CD4-positive, alpha-beta T cell treated with Interleukin-10 for 1 hour (primary cell): ENCODE measurements around the gene IL12RB2.
A peak's percentile ranks its signal among the peaks of the same experiment; 100 is the strongest.
"Not testable (repeated sequence)": the region's sequence is repeated elsewhere in the genome, so short reads cannot be mapped to it uniquely, and the experiment has no call there.

Experiments used
- DNase-seq: peaks from one replicate; pipeline ENCODE4 v3.0.0-alpha.2; 2020

Gene IL12RB2

GRCh38 chr1:67404212-67404620 is 96.5 kb downstream of the IL12RB2 start:
- DNase-seq = no peak

GRCh38 chr1:67405473-67406245 is 98.0 kb downstream of the IL12RB2 start:
- DNase-seq = no peak

- DNase-seq = no peak
Measured at GRCh38 chr1:67407498-67407897, 99.8 kb downstream of the IL12RB2 start.

GRCh38 chr1:67408148-67408547 is 100.5 kb downstream of the IL12RB2 start:
- no peak for DNase-seq

GRCh38 chr1:67413101-67413500 is 105.4 kb downstream of the IL12RB2 start:
- DNase-seq = not testable (repeated sequence)

GRCh38 chr1:67414574-67414973 is 106.9 kb downstream of the IL12RB2 start:
- DNase-seq = no peak

GRCh38 chr1:67415041-67415440 is 107.4 kb downstream of the IL12RB2 start:
- DNase-seq = no peak

GRCh38 chr1:67417733-67418132 is 110.1 kb downstream of the IL12RB2 start:
- not testable (repeated sequence) for DNase-seq

- no peak for DNase-seq
Measured at GRCh38 chr1:67418839-67419586, 111.3 kb downstream of the IL12RB2 start.

GRCh38 chr1:67420835-67421492 is 113.3 kb downstream of the IL12RB2 start:
- DNase-seq = no peak

- DNase-seq = no peak
Measured at GRCh38 chr1:67427465-67427864, 119.8 kb downstream of the IL12RB2 start.

GRCh38 chr1:67427947-67428346 is 120.3 kb downstream of the IL12RB2 start:
- DNase-seq = no peak

- DNase-seq = peak; percentile 37
Measured at GRCh38 chr1:67429011-67429527, 121.4 kb downstream of the IL12RB2 start.

GRCh38 chr1:67429528-67430357 is 122.1 kb downstream of the IL12RB2 start:
- peak; percentile 4 for DNase-seq

- DNase-seq = peak; percentile 96
Measured at GRCh38 chr1:67430358-67431155, 122.9 kb downstream of the IL12RB2 start, which contains the start of gene SERBP1. Gene SERBP1 (minus strand): TSS chr1:67430402. CDS start chr1:67430300, 102 bp downstream.

GRCh38 chr1:67431156-67431765 is 123.6 kb downstream of the IL12RB2 start:
- no peak for DNase-seq

GRCh38 chr1:67431869-67432578 is 124.4 kb downstream of the IL12RB2 start:
- no peak for DNase-seq

- DNase-seq = no peak
Measured at GRCh38 chr1:67432745-67433144, 125.1 kb downstream of the IL12RB2 start.

GRCh38 chr1:67433837-67434236 is 126.2 kb downstream of the IL12RB2 start:
- no peak for DNase-seq

GRCh38 chr1:67434491-67434890 is 126.8 kb downstream of the IL12RB2 start:
- no peak for DNase-seq
